HG02970 (cell line): ENCODE results near the gene GNAZ.

Source experiments
- ATAC-seq: cut with Tn5 transposase; IDR thresholded peaks from one replicate; pipeline ENCODE4 v1.9.1; 2021; ENCODE audit warnings: mild to moderate bottlenecking, moderate library complexity, moderate number of reproducible peaks; ENCODE audit not compliant: unreplicated experiment, low FRiP score

GNAZ gene

DNA sequence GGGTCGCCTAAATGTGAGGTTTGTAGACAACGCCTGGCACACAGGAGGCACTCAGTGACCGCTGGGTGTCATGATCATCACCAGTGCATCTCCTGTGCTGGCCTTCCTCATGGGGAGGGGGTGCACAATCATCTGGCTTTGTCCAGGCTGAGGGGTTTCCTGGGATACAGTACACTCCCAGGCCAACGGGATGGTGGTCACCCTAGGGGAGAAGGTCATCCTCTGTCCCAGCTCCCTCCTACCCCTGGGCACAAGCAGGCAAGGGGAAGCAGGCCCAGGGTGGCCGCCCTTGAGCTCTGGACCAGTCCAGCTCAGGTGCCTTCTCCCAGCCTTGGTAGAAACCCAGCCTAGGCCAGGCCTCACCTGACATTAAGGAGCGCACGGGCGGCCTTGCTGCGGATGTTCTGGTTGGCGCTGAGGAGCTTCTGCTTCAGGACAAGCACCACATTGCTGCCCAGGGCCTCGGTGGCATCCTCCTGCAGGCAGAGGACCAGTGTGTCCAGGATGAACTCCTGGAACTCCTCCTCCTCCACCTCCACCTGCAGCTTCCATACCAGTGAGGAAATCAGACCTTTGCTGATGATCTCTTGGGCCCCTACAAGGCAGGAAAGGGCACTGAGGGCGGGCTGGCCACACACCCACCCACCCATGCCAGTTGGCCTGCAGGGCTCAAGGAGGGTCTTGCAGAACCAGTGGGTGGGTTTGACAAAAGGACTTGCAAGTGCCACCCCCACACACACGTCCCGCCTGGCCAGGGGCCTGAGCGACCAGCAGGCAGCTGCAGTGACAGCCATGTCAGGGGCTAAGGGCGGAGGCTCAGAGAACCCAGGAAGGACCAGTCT is 6.6 kb upstream of the GNAZ start:
- ATAC-seq = no peak

DNA sequence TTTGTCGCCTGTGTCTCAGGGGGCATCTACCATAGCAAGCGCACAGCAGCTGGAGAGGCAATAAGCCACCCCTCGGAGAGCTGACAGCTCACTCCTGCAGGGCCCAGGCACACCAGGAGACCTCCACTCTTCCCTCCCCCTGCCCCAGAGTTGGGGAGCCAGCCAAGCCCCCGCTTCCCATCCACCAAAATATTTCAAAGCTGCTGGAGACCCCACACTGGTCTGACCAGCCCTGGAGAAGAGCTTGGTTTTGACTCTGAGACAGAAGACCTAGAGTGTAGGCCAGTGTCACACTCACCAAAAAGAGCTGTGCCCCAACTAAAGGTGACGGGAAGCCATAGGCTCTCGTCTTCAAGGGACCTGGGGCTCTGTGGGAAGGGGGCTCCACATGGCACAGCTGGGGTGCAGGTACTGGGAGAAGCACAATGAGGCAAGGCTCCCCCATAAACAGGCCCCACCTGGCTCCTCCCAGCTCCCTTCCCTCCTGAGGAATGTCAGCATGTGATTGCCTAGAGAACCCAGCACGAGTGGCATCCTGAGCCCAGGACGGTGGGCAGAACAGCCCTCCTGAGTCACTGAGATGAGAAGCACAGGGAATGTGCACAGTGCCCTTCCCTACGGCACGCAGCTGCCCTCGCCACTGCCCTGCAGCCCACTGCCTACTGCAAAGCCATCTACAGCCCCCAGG is 5.8 kb upstream of the GNAZ start:
- no peak for ATAC-seq

DNA sequence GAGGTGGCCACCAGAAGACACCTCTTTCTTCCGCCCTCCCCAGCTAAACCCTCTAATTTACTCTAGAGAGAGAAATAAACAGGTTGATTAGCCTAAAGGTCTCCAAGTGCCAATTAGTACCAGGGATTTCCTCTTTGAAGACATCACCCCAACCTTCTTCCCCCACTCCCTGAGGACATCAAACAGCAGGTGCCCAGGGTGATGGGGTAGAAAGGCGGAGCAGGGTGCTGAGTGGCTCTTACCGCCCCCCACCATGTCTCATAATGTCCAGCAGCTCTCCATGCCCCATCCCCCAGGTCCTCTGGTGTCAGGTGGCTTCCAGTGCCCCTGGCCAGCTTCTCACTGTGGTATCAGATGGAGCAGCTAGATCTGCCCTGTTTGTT is 5.3 kb upstream of the GNAZ start:
- no peak for ATAC-seq

DNA sequence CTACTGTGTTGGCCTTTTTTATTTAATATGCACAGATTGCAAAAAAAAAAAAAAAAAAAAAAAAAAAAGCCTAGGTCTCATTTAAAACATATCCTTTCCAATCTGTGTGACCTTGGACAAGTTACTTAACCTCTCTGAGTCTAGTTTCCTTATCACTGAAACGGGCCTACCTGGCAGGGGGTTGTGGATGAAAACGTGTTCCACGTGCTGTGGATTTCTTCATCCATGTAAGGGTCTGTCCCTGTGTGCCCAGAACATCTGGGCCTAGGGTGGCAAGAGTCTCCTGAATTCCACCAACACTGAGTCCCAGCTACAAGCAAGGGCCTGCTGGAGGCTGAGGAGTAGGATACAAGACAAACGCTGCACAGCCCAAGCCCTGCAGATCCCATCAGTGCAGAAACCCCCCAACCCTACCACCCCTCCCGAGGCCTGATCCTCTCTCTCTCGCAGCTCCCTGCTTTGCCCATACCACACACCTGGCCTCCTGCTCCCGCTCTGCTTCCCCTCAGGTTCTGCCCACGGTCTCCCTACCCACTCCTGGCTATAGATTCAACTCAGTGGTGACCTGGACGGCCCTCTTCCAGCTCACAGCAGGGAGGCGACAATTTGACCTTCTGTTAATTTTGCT is 4.7 kb upstream of the GNAZ start:
- ATAC-seq = no peak

DNA sequence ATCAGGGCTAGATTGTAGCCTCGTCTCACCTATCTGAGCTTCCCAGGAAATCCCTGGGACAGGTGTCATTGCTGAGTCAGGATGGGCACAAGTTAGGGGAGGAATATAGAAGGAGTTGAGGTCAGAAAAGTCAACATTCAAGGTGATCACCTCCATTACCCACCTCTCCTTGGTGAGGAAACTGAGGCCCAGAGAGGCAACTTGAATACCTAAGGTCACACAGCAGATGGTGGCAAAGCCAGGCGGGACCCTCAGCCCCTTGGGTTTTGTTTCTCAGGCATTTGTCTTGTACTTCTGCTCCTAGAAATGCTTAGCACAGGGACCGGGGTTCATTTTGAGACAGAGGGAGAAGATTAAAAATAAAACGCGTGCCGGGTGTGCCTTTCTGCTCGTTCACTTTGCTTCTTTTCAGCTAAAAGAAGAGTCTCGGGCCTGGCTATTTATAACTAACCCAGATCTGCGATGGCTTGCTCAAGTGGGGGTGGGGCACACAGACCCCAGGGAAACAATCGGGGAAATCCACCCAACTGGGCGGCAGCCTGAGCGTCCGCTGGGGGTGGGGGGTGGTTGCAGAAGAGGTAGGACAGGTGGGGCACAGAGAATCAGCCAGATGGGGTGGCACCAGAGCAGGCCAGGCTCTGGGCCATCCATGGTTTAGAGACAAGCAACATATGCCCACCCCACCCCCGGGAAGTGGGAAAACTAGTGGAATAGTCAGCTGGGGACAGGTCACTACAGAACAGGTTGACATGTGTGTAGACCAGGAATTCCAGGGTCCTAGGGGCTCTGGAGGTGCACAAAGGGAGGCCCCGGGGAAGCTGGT is 3.9 kb upstream of the GNAZ start:
- no peak for ATAC-seq

DNA sequence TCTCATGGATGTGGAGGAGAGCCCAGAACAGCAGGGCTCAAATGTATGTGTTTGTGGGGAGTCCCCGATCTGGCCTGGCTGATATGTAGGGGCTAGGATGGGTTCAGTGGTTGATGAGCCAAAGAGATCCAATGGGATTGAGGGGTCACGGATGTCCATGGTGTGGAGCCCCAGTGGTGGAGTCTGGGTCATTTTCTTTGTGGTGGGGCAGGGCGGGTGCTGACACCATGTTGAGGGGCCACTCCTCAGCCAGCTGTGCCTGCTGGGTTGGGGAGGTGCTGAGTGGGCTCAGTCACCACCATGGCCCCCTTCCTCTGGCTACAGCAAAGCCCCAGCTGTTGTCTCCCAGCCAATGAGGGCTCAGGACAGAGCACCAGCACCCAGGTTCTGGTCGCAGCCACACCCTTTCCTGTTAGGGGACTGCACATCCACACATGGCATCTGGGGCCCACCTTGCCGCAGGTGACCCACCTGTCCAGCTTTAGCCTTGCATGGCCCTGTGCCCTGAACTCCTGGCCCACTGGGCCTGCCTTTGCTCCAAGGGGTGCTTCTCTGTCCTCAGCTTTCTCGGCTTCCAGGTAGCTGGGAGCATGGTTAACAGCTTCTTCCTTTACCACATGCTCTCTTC is 3.2 kb upstream of the GNAZ start:
- ATAC-seq = no peak

DNA sequence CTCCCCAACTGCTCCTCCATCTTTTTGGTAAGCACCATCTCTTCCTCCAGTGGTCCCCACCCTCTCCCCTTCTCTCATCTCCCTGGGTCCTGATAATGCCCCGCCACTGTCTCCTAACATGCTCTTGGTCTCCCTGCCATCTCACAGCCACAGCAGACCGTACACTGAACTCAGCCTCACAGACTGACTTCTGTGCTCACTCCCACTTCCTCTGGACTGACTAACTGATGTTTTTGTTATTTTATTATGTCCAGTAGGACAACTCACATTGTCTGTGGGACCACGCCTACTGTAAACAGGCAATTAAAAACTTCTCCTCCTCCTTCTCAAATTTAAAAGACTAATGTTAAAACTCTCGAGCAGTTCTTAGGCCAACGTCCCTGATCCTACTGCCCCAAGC is 2.6 kb upstream of the GNAZ start:
- no peak for ATAC-seq

DNA sequence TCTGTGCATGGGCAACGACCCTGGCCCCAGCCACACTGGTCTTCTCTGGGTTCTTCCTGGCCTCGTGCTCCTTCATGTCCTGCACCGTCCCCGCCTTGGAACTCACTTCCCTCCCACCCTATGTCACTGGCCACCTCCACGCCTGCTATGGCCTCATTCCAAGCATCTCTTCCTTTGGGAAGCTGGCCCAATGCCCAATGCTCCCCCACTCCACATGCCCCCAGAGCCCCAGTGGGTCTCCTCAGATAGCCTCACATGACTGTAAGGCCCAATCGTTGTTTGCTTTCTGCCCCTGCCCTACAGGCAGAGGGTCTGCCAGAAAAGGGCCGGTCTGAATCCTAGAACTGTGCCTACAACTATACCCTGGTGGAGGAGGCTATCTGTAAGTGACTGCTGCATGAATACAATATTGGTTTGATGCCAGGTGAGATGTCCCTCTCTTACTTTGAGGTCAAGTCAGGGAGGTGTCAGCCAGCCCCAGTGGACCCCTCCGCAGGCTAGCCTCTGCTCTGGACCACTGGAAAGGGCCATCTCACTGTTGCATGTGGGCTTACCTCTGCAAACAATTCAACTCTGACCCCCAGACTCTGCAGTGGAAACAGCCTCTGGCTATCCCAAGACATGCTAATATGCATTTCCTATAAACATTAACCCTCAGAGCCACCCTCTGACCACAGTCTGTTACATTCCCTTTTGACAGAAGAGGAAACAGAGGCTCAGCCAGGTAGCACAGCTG is 2.1 kb upstream of the GNAZ start:
- ATAC-seq = no peak

DNA sequence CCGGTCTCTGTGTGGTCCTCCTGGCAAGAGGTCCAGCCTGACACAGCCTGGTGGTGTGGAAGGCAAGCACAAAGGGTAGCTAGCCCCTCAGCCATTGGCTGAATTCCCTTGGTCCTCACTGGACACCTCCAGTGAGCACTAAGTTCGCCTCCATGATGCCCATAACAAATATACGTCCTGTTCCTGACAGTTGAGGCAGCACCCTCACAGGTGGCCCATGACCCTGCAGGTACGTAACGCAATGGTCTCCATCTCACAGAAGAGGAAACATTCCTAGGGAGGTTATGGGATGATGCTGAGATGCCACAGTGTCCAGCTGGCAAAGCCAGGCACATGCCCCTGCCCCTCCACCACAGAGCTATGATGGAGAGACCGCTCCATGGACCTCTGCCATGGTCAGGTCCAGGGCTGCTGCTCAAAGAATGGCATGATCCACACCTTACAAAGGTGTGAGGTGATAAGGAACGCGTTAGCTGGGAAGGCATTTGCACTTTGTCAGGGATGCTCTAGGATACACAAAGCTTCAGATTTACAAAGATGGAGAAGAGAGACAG is 1.4 kb upstream of the GNAZ start:
- ATAC-seq = no peak

DNA sequence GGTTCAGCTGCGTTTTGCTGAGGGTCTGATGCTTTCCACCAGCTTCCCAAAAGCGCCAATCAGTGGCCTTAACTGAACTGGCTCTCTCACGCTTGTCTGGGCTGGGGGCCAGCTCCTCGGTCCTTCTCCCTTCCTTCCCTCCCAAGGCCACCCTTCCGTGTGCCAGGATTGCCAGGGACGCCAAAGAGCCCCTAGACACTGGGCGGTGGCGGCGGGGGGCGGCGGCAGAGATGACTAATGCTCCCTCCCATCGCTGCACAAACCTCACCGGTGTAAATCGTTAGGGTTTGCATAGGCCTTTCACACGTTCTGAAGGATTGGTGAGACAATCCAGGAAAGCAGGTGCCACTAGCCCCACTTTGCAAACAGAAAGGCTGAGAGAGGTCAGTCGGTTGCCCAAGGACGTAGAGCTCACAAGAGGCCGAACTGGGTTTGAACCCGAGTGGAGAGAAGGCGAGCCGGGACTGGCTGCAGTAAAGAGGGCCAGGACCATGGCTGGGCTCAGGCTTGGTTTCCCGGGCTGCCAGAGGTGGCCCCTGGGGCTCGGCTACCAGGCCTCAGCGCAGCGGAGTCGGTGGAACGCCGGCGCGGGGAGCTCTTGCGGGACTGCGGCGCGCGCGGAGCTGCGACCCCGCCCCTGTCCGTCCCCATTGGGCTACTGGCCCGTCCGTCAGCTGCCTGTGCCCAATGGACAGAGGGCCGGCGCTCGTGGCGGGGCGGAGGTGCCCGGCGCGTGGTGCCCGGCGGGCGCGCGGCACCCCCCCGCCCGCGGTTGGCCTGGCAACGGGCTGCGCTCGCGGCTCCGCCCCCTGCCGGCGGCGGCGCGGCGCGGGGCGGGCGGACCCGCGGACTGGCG is 589 bp upstream of the GNAZ start:
- peak; percentile 84 for ATAC-seq

DNA sequence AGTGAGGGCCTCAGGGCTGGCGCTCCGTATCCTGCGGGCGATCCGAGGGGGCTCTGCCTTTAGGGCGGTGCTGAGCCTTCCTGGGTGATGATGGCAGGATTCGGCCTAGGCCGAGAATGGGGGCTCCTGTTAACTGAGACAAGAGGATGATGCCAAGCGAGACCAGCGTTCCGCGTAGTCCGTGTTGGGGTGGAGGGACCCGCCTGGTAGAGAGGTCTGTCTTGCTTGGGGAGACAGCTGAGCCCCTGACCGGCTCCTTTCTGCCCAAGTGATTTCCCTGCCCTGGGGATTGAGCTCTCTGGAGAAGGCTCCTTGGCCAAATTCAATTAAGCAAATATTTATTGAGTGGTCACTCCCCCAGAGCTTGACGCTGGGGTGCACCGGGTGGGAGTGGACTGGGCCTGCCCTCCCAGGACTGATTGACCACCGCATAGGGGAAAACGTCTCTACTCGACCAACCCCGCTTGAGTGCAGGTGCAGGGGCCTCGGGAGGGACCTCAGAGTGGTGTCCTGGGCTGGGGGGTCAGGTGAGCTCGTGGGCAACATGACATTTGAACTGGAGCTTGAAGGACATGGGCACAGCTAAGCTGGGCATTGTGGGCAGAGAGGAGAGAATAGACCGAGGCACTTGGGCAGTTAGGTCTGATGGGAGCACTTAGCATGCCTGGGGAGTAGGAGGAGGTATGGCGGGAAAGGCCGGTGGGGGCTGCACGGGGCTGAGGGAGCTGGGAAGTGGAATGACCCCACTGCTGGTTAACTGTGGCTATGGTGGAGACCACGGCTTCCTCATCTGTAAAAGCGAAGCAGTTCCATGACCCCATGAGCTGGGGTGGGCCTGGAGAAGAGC is 1.1 kb downstream of the GNAZ start:
- no peak for ATAC-seq

DNA sequence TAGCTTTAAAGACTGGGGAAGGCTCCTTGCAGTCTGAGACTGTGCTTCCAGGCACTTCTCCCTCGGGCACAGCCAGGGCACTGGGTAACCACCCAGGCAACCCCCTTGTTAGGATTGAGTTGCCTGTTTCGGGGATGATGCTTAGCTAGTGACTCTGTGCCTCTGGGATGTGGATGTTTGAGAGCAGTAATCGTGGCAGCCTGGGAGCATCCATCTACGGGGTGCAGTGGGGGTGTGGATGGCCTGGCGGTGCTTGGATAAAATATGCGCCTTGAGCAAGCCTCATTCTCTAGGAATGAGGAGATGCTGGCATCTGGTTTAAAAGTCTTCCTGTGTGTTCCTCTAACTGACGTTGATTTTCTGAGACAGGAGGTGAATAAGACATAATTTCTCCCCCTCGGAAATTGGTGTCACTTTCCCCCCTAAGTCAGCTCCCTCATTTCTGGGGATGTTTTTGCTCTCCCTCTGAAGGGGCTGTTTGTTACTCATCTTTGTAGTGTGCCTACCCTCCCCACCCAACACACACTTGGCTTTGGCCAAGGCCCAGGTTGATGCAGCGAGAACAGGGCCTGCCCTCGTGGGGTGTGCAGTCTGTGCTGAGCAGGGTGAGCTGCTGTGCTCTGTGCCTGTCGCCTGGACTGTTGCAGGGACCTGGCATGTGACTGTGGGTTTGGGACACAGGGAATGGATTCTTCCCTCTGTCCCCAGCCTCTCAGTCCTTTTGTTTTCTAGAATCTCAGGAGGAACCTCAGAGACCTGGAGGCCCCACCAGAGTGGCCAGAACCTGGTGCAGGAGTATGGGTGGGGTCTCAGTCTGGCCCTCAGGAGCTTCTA is 2.0 kb downstream of the GNAZ start:
- ATAC-seq = no peak

DNA sequence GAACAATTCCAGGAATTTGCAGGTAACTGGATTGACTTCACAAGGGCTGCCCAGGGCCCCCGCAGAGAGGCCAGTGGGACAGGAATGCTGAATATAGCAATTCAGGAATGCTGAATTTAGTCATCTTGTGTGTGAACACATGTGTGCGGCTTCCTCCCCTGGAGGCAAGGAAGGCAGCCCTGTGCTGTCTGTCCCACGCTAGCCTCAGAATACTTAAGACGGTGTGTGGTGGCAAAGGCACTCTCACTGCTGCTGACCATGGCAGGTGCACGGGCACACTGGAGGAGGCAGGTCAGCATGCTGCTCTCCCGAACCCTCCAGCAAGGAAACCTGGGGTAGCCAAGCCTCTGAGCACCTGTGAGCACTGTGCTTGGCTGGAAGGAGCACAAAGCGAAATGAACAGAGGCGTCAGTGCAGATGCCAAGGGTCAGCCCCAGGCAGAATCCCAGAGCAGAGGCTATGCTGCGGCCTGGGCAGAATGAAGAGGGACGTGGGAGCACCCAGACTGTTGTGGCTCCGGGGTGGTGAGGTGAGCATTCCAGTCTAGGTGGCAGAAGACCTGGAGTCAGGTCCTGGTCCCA is 2.7 kb downstream of the GNAZ start:
- no peak for ATAC-seq

DNA sequence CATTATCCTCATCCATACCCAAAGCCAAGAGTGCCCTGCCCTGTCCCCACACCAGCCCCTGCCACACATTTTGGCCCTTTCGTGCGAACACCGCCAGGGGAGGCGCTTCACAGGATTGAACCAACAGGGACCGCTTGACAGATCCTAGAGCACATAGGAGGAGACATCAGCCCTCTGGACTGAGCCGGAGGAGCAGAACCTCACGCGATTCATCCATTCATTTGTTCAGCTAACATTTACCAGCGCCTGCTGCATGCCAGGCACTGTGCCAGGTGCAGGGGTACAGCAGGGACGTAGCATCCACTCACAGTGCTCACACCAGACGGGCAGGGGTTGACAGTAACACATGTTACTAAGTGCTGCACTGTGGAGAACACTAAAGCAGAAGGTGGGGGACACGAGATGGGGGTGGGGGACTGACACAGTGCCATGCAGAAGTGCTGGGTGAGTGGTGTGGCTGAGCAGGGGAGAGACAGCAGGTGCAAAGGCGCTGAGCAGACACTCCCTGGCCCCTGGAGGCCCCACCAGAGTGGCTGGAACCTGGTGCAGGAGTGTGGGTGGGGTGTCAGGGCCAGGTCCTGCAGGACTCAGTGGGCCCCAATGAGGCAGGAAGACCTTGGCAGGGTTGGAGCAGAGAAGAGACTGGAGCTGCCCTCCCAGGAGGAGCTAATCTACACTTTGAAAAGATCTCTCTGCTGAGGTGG is 3.4 kb downstream of the GNAZ start:
- ATAC-seq = no peak

DNA sequence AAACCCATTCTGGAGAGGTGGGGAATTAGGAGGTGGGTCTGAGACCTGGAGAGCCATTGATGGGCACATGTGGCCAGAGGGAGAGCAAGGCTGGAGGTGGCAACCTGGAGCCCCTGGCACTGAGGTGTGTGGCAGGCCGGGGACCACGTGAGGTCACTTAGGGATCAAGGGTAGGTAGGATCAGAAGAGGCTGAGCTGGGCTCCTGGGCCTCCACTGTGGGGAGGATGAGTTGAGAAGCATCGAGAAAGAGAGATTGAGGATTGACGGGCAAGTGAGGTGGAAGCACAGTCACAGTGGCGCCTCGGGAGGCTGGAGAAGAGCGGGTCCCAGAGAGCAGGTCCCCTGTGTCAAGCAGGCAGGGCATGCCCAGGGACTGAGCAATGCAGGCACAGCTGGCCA is 4.1 kb downstream of the GNAZ start:
- ATAC-seq = no peak

DNA sequence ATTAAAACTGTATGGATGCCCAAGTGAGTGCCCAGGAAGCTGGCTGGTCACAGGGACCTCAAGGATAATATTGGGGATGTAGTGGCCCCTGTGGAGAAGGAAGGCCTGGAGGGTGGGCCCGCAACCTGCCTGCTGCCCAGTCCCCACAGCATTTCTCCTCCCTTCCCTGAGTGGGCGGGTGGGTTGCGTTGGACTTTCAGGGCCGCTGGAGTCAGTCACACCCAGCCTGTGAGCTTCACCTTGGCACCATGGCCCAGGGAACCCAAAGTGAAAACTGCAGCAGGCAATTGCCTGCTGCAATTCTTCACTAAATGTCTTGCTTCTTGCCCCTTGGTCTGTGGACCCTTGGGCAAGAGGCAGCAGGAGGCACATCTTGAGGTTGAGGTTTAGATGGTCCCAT is 4.7 kb downstream of the GNAZ start:
- no peak for ATAC-seq
